HG03558 (cell line): ENCODE measurements around the gene TMTC1.

ENCODE experiments used
- ATAC-seq: cut with Tn5 transposase; IDR thresholded peaks from one replicate; pipeline ENCODE4 v1.9.1; 2021; ENCODE audit warnings: moderate number of reproducible peaks; ENCODE audit not compliant: unreplicated experiment; ENCODE audit errors: extremely low read depth

The TMTC1 gene

GRCh38 chr12:29510591-29511185, 273.1 kb downstream of the TMTC1 start:
- ATAC-seq: no peak

GRCh38 chr12:29509503-29509902, 274.2 kb downstream of the TMTC1 start:
- no peak for ATAC-seq

GRCh38 chr12:29508949-29509348, 274.8 kb downstream of the TMTC1 start:
- ATAC-seq: no peak

- ATAC-seq: no peak
Observed at GRCh38 chr12:29505122-29505521, 278.6 kb downstream of the TMTC1 start.

GRCh38 chr12:29503283-29503682, 280.5 kb downstream of the TMTC1 start:
- ATAC-seq: no peak

GRCh38 chr12:29499235-29499634, 284.5 kb downstream of the TMTC1 start:
- ATAC-seq: no peak

- no peak for ATAC-seq
Observed at GRCh38 chr12:29497588-29497987, 286.2 kb downstream of the TMTC1 start, which contains the start of gene OVCH1. TSS of gene OVCH1 (minus strand) at chr12:29497686. CDS start at chr12:29497686, 0 bp downstream.

- no peak for ATAC-seq
Observed at GRCh38 chr12:29492891-29493290, 290.9 kb downstream of the TMTC1 start.

GRCh38 chr12:29486972-29487371, 296.8 kb downstream of the TMTC1 start:
- no peak for ATAC-seq

- no peak for ATAC-seq
Observed at GRCh38 chr12:29463198-29463597, 320.5 kb downstream of the TMTC1 start.

- no peak for ATAC-seq
Observed at GRCh38 chr12:29460082-29460481, 323.7 kb downstream of the TMTC1 start.

- ATAC-seq: no peak
Observed at GRCh38 chr12:29455087-29455486, 328.7 kb downstream of the TMTC1 start.

- no peak for ATAC-seq
Observed at GRCh38 chr12:29451888-29452287, 331.9 kb downstream of the TMTC1 start.
